ENCODE data around the gene SH2D5.

GRCh38 chr1:20740781-20741180 is 8.3 kb upstream of the SH2D5 start:
- TF ChIP-seq CTCF (IDR thresholded peaks at IDR 0.05) (no peak), EZH2phosphoT487 (IDR thresholded peaks at IDR 0.05) (no peak), EZH2 (IDR thresholded peaks at IDR 0.05) (no peak)
